DOHH2 (cell line): Measurements from ENCODE around the gene CMSS1.

Experiments used
- CTCF ChIP-seq: fragments of 200-600 bp; sonication (generic); IDR thresholded peaks from one replicate; pipeline ENCODE4 v1.5.1; 2014; ENCODE audit warnings: antibody characterized with exemption, mild to moderate bottlenecking, low read depth, low read length; ENCODE audit not compliant: poor library complexity, severe bottlenecking
- EZH2phosphoT487 ChIP-seq: fragments of 200-600 bp; sonication (generic); IDR thresholded peaks from 2 replicates; pipeline ENCODE4 v1.6.1; 2017; ENCODE audit warnings: borderline replicate concordance, mild to moderate bottlenecking, antibody characterized with exemption, low read length, moderate library complexity, mixed read lengths

GRCh38 chr3:99856437-99857220 lies 39.0 kb downstream of the CMSS1 start:
- TF ChIP-seq CTCF (no peak), EZH2phosphoT487 (no peak)
